ENCODE results near the gene RAD51C. TPM values are rescaled to one million over a fixed set of nuclear protein-coding genes. Genes with fewer than 3 reads are reported as not detected.

The RAD51C gene
- total RNA-seq, 4 donors from 2014 or later, result 7.9 to 18.4 (median 15.0) TPM

GRCh38 chr17:58755577-58756245, 63.3 kb downstream of the RAD51C start, which contains the start of gene PPM1E:
Gene PPM1E, plus strand, starts transcription at chr17:58755854.
- TF ChIP-seq POLR2A (IDR thresholded peaks at IDR 0.05), result no peak
- TF ChIP-seq CTCF (IDR thresholded peaks at IDR 0.05), result no peak
- WGBS, 2 donors, result 2 to 8% methylated on average over 9 to 41 of the region's 71 CpGs
- DNase-seq (ENCODE audit: low spot score in 2 of 2), result no peak
- peak within 1 kb of the TSS; percentile 48 for H3K4me3 ChIP-seq (ENCODE audit: low read depth, poor library complexity, severe bottlenecking)
- intact Hi-C loops (cut with DNase I; ENCODE audit: low total_unique reads), result no loop called here

GRCh38 chr17:58756246-58757161, 64.1 kb downstream of the RAD51C start:
- intact Hi-C loops (cut with DNase I; ENCODE audit: low total_unique reads), result no loop called here
- WGBS, 2 donors, result 1 to 2% methylated on average over 45 to 59 of the region's 72 CpGs
- TF ChIP-seq CTCF (IDR thresholded peaks at IDR 0.05), result no peak
- no peak for TF ChIP-seq POLR2A (IDR thresholded peaks at IDR 0.05)
- H3K4me3 ChIP-seq (ENCODE audit: low read depth, poor library complexity, severe bottlenecking), result peak overlapping the region; percentile 48
- DNase-seq (ENCODE audit: low spot score in 2 of 2), result no peak

- intact Hi-C loops (cut with DNase I; ENCODE audit: low total_unique reads), result no loop called here
- 51 to 59% methylated on average over 5 of the region's 5 CpGs for WGBS, 2 donors
- TF ChIP-seq POLR2A (IDR thresholded peaks at IDR 0.05) (no peak), CTCF (IDR thresholded peaks at IDR 0.05) (no peak)
- DNase-seq (ENCODE audit: low spot score in 2 of 2), result no peak
- no peak overlapping the region for H3K4me3 ChIP-seq (ENCODE audit: low read depth, poor library complexity, severe bottlenecking)
These were observed 64.8 kb downstream of the RAD51C start for GRCh38 chr17:58757162-58757613.

GRCh38 chr17:58758890-58759289, 66.5 kb downstream of the RAD51C start:
- H3K4me3 ChIP-seq (ENCODE audit: low read depth, poor library complexity, severe bottlenecking), result no peak overlapping the region
- no peak for DNase-seq (ENCODE audit: low spot score in 2 of 2)
- WGBS, 2 donors, result 81 to 88% methylated on average over 8 of the region's 8 CpGs
- intact Hi-C loops (cut with DNase I; ENCODE audit: low total_unique reads), result no loop called here
- TF ChIP-seq POLR2A (IDR thresholded peaks at IDR 0.05), result no peak
- no peak for TF ChIP-seq CTCF (IDR thresholded peaks at IDR 0.05)

GRCh38 chr17:58759522-58759921, 67.1 kb downstream of the RAD51C start:
- DNase-seq (ENCODE audit: low spot score in 2 of 2), result no peak
- no peak for TF ChIP-seq POLR2A (IDR thresholded peaks at IDR 0.05)
- TF ChIP-seq CTCF (IDR thresholded peaks at IDR 0.05), result no peak
- no peak overlapping the region for H3K4me3 ChIP-seq (ENCODE audit: low read depth, poor library complexity, severe bottlenecking)
- intact Hi-C loops (cut with DNase I; ENCODE audit: low total_unique reads), result no loop called here
- WGBS, 2 donors, result 59 to 61% methylated on average over 2 of the region's 2 CpGs

Data from lower leg skin (tissue), 4 donors.